ENCODE results near the gene MPST. TPM values are rescaled to one million over a fixed set of nuclear protein-coding genes. Genes with fewer than 3 reads are reported as not detected.

MPST gene
- polyA plus RNA-seq, 1 donor (not counting 4 experiments of a cell fraction or from before 2014, with no cell fraction given) = 23.5 TPM

GRCh38 chr22:37075046-37075445, 55.5 kb downstream of the MPST start:
- no peaks in the 10 kb centered on the region for H3K9me1 ChIP-seq (ENCODE audit: control insufficient read depth, extremely low read depth, insufficient read depth, low read length)
- no peak for DNase-seq (ENCODE audit: low read depth, low spot score)
- TF ChIP-seq EZH2 (IDR thresholded peaks at IDR 0.05; ENCODE audit: low read length) (no peak), CTCF (optimal IDR thresholded peaks at IDR 0.05 in 1 of 3, IDR thresholded peaks at IDR 0.05 in 1 of 3, conservative IDR thresholded peaks at IDR 0.05 in 1 of 3; ENCODE audit: extremely low read depth in 1 of 3, insufficient read depth in 2 of 3, low read length in 3 of 3) (no peak)
- no peak overlapping the region for H3K9ac ChIP-seq (ENCODE audit: control insufficient read depth, extremely low read depth, insufficient read depth, low read length)
- H4K20me1 ChIP-seq (ENCODE audit: control insufficient read depth, extremely low read depth, insufficient read depth, low read length) = no peaks in the 10 kb centered on the region
- no peaks in the 10 kb centered on the region for H3K9me3 ChIP-seq (ENCODE audit: control insufficient read depth, low read depth, low read length)
- H3K4me2 ChIP-seq (ENCODE audit: control insufficient read depth, extremely low read depth, insufficient read depth, low read depth, low read length) = no peak overlapping the region
- FAIRE-seq = no peak
- no peaks in the 10 kb centered on the region for H3K79me2 ChIP-seq (ENCODE audit: control insufficient read depth, insufficient read depth, low read length)
- H3K27ac ChIP-seq (ENCODE audit: control insufficient read depth, insufficient read depth, low read length) = no peak overlapping the region
- peaks cover 6% of the 10 kb centered on the region for H3K27me3 ChIP-seq (ENCODE audit: control insufficient read depth, extremely low read depth, insufficient read depth, low read length)
- H3K36me3 ChIP-seq (ENCODE audit: control insufficient read depth in 2 of 2, extremely low read depth in 1 of 2, insufficient read depth in 2 of 2, low read length in 2 of 2) = no peaks in the 10 kb centered on the region
- H2AFZ ChIP-seq (ENCODE audit: control insufficient read depth, low read length) = no peak overlapping the region
- H3K4me1 ChIP-seq (ENCODE audit: control insufficient read depth, extremely low read depth, insufficient read depth, low read length) = no peaks in the 10 kb centered on the region
- dilution Hi-C loops (cut with MboI; ENCODE audit: extremely low pct_ligation_motif_present, low sequenced_read_pairs) = no loop called here
- H3K4me3 ChIP-seq (ENCODE audit: control insufficient read depth in 2 of 3, extremely low read depth in 1 of 3, insufficient read depth in 2 of 3, low read depth in 1 of 3, low read length in 3 of 3) = no peak overlapping the region

GRCh38 chr22:37075822-37076433, 56.4 kb downstream of the MPST start:
- Histone ChIP-seq H3K79me2 (ENCODE audit: control insufficient read depth, insufficient read depth, low read length) (no peaks in the 10 kb centered on the region), H3K36me3 (ENCODE audit: control insufficient read depth in 2 of 2, extremely low read depth in 1 of 2, insufficient read depth in 2 of 2, low read length in 2 of 2) (no peaks in the 10 kb centered on the region), H3K4me1 (ENCODE audit: control insufficient read depth, extremely low read depth, insufficient read depth, low read length) (no peaks in the 10 kb centered on the region), H3K9ac (ENCODE audit: control insufficient read depth, extremely low read depth, insufficient read depth, low read length) (no peak overlapping the region), H3K27ac (ENCODE audit: control insufficient read depth, insufficient read depth, low read length) (no peak overlapping the region), H4K20me1 (ENCODE audit: control insufficient read depth, extremely low read depth, insufficient read depth, low read length) (no peaks in the 10 kb centered on the region), H3K4me2 (ENCODE audit: control insufficient read depth, extremely low read depth, insufficient read depth, low read depth, low read length) (no peak overlapping the region), H2AFZ (ENCODE audit: control insufficient read depth, low read length) (no peak overlapping the region), H3K9me3 (ENCODE audit: control insufficient read depth, low read depth, low read length) (no peaks in the 10 kb centered on the region), H3K4me3 (ENCODE audit: control insufficient read depth in 2 of 3, extremely low read depth in 1 of 3, insufficient read depth in 2 of 3, low read depth in 1 of 3, low read length in 3 of 3) (no peak overlapping the region), H3K27me3 (ENCODE audit: control insufficient read depth, extremely low read depth, insufficient read depth, low read length) (peaks cover 3% of the 10 kb centered on the region), H3K9me1 (ENCODE audit: control insufficient read depth, extremely low read depth, insufficient read depth, low read length) (no peaks in the 10 kb centered on the region)
- DNase-seq (ENCODE audit: low read depth, low spot score) (no peak), FAIRE-seq (no peak)
- dilution Hi-C loops (cut with MboI; ENCODE audit: extremely low pct_ligation_motif_present, low sequenced_read_pairs) = no loop called here
- TF ChIP-seq EZH2 (IDR thresholded peaks at IDR 0.05; ENCODE audit: low read length) (no peak), CTCF (optimal IDR thresholded peaks at IDR 0.05 in 1 of 3, IDR thresholded peaks at IDR 0.05 in 1 of 3, conservative IDR thresholded peaks at IDR 0.05 in 1 of 3; ENCODE audit: extremely low read depth in 1 of 3, insufficient read depth in 2 of 3, low read length in 3 of 3) (no peak)

Data from keratinocyte (primary cell).